22Rv1 (cell line): ENCODE results near the gene HAVCR2.

ENCODE experiments used
- ZFX ChIP-seq: fragments of 450-650 bp; IDR thresholded peaks from 2 replicates; pipeline ENCODE4 v1.6.1; 2017; ENCODE audit warnings: antibody characterized with exemption, borderline replicate concordance
- TF ChIP-seq, protein P1 (sequence below): fragments of 450-650 bp; IDR thresholded peaks from 2 replicates; pipeline ENCODE4 v1.5.1; 2017; ENCODE audit warnings: mild to moderate bottlenecking

- TF ChIP-seq, protein P1, sequence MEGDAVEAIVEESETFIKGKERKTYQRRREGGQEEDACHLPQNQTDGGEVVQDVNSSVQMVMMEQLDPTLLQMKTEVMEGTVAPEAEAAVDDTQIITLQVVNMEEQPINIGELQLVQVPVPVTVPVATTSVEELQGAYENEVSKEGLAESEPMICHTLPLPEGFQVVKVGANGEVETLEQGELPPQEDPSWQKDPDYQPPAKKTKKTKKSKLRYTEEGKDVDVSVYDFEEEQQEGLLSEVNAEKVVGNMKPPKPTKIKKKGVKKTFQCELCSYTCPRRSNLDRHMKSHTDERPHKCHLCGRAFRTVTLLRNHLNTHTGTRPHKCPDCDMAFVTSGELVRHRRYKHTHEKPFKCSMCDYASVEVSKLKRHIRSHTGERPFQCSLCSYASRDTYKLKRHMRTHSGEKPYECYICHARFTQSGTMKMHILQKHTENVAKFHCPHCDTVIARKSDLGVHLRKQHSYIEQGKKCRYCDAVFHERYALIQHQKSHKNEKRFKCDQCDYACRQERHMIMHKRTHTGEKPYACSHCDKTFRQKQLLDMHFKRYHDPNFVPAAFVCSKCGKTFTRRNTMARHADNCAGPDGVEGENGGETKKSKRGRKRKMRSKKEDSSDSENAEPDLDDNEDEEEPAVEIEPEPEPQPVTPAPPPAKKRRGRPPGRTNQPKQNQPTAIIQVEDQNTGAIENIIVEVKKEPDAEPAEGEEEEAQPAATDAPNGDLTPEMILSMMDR = no peak
- TF ChIP-seq ZFX = no peak
Observed at GRCh38 chr5:157068339-157068738, 40.5 kb downstream of the HAVCR2 start.
